Head of caudate nucleus (tissue), 42 donors: ENCODE data around the gene DENND1C.
A peak's percentile ranks its signal among the peaks of the same experiment; 100 is the strongest.
"Not testable (repeated sequence)": the region's sequence is repeated elsewhere in the genome, so short reads cannot be mapped to it uniquely, and the experiment has no call there.

Experiments
- DNase-seq, 42 donors: peaks; one replicate each; pipeline versions ENCODE4 v3.0.0 to v3.0.0-alpha.2; 2020 to 2021; ENCODE audit warnings: mixed read lengths in 7 of 42
- intact Hi-C: fragments of 100-400 bp; cut with DNase I; formaldehyde crosslinking; loops from one replicate; pipeline ENCODE4 v1.15.0; 2022

DENND1C gene

DNA sequence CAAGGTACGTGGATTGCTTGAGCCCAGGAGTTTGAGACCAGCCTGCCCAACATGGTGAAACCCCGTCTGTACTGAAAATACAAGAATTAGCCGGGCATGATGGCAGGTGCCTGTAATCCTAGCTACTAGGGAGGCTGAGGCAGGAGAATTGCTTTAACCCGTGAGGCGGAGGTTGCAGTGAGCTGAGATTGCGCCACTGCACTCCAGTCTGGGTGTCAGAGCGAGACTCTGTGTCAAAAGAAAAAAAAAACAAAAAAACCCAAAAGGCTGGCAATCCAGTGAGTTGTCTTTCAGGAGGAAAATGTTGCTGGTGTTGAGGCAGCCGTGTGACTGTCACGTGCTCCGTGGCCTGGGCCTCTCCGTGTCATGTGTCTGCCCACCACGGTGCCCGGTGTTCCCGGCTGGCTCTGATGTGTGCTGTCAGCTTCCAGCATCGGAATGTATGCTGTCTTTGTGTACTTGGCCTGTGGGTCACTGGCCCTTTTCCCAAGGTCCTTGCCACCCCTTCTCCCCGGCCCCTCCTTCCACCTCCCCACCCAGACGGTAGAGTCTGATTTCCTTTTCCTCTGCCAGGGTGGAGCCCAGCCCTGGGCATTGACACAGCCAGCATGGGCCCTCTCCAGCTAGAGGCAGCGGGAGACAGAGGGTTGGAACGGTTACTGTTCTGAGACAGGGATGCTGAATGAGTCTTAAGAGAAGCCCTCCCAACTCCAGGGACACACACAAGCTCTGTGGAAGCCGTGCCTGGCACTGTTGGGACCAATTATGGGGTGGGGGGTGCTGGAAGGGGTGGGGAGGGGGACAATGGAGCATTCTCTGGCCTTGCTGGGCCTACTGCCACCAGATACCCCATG lies 27.8 kb upstream of the DENND1C start:
- intact Hi-C loops = no loop called here
- DNase-seq = peak; percentile 81 to 98 (median 92)

DNA sequence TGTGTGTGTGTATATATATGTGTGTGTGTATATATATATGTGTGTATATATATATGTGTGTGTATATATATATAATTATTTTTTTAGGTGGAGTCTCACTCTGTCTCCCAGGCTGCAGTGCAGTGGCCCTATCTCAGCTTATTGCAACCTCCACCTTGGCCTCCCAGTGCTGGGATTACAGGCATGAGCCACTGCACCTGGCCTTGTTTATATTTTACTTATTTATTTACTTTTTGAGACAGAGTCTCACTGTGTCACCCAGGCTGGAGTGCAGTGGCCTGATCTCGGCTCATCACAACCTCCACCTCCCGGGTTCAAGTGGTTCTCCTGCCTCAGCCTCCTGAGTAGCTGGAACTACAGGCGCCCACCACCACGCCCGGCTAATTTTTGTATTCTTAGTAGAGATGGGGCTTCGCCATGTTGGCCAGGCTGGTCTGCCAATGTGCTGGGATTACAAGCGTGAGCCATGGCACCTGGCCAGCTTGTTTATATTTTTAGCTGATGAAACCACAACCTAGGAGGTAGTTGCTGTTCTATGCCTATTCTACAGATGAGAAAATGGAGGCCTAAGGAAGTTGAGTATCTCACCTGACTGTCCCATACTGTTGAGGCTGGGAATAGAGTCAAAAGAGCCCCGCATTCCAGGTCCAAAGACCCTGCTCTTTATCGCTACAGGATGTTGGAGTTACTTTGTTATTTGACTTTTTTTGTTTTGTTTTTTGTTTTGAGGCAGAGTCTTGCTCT lies 26.6 kb upstream of the DENND1C start:
- DNase-seq, intact Hi-C loops: not testable (repeated sequence)

DNA sequence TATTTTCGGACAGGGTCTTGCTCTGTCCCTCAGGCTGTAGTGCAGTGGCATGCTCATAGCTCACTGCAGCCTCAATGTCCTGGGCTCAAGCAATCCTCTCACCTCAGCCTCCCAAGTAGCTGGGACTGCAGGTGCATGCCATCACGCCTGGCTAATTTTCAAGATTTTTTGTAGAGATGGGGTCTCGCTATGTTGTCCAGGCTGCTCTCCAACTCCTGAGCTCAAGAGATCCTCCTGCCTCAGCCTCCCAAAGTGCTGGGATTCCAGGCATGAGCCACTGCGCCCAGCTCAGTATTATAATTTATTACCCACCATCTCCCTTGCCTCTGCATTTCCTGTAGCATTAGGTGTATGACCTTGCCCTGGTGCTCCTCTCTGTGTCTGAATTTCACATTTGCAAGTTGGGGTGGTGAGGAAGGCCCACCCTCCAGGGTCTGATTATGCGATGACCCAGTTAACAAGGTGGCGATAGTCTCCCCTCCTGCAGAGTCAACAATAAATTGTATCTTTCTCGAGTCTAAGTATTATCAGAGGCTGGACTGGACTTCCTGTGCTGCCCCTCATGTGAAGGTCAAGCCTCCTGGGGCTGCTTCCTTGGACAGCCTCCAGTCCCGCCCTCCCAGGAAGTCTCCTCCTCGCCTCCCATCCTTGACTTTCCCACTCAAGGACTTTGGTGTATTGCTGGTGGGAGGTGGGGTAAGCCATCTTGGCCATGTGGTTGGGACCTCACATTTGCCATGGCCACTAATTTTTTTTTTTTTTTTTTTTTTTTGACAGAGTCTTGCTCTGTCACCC lies 22.0 kb upstream of the DENND1C start:
- no peak for DNase-seq
- intact Hi-C loops = no loop called here

DNA sequence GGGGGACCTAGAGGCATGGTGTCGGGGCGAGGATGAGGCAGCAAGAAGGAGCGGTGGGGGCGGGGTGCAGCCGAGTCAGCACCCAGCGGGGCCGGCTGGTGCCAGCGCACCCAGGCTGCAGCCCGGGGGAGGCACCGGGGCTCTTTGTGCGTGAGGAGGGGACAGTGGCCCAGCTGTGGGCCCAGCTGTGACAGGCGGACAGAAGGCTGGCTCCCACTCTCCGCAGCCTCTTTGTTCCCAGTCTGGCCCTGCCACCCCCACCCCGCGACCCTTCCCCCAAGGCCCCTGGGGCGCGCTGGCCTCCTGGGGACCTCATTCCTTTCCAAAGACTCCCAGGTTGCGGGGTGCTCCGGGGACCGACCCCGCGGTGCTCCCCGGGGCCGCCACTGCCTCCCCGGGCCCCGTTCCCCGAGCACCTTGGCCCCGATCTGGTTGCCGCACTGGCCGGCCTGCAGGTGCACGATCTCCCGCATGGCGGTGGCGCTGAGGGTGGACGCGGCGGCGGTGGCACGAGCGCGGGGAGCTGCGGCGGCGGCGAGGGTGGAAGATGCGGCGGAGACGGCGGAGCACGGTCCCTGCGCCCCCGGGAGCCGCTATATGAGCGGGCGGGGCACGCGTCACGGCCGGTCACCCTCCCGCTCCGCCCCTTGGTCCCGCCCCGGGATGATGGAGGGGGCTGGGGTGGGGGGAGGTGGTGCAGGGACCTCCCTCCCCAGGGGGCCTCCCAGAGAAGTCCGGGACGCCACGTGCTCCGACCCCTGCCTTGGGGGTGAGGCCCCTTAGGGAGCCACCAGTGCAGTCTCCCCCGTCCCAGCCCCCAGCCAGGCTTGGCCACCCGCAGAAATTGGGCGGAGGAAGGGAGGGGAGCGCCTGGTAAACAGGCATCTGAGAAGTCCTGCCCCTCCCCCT lies 20.4 kb upstream of the DENND1C start, which contains the start of gene TUBB4A:
Gene TUBB4A (minus strand): TSS at position 570 of the 909 bp plus-strand sequence. CDS start 97 bp downstream, at position 473.
- DNase-seq = peak; percentile 73 to 97 (median 93)
- intact Hi-C loops = no loop called here

DNA sequence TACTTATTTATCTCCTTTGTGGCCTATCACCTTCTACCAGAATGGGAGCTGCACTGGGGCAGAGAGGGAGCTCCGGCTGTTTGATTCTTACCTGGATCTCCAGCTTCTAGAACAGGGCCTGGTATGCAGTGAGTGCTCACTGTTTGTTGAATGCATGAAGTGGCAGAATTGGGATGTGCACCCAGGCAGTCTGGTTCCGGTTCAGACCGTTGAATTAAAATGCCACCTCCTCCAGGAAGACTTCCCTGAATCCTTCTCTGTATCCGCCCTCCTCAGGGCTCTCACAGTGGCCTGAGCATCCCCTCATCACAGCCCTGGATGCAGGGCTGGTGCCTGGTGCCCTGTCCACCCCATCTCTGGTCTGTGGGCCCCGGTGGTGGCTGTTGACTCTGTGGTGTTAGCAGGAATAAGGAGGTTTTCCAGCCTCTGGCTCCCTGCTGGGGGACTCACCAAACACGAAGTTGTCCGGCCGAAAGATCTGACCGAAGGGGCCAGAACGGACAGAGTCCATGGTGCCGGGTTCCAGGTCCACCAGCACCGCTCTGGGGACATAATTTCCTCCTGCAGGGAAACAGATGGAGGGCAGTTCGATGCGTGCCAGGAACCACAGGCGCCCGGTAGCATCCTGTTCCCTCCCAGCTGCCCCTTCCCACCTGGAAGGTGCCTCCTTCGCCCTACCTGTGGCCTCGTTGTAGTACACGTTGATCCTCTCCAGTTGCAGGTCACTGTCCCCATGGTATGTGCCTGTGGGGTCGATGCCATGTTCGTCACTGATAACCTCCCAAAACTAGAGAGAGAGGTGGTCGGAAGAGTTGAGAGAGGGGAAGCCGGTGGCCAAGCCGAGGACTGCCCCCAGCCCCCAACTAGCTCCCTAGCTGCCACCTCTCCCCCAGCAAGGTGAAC lies 19.5 kb upstream of the DENND1C start:
- intact Hi-C loops = no loop called here

DNA sequence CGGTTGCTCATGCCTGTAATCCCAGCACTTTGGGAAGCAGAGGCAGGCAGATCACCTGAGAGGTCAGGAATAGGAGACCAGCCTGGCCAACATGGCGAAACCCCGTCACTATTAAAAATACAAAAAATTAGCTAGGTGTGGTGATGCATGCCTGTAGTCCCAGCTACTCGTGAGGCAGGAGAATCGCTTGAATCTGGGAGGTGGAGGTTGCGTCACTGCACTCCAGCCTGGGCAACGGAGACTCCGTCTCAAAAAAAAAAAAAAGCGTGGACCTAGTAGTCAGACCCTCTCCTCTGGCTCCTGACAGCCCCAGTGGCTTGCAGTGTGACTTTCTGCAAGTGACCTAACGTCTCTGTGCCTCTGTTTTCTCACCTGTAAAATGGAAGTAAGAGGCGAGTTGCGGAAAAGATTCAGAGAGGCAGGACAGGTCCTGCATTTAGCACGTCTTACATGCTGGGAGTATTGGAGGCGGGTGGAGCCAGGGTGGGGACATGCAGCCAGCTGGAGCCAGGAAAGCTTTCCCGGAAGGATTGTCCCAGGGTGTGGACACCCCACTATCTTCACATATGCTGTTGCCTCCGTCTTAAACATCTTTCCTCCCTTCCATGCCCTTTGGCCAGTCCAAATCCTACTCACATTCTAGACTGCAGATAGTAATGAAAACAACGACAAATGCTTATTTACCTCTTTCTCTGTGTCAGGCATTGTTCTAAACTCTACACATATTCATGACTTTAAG lies 17.6 kb upstream of the DENND1C start:
- no peak for DNase-seq
- intact Hi-C loops = no loop called here

More for the DNA sequence above, 19.5 kb upstream of the DENND1C start:
- no peak for DNase-seq

DNA sequence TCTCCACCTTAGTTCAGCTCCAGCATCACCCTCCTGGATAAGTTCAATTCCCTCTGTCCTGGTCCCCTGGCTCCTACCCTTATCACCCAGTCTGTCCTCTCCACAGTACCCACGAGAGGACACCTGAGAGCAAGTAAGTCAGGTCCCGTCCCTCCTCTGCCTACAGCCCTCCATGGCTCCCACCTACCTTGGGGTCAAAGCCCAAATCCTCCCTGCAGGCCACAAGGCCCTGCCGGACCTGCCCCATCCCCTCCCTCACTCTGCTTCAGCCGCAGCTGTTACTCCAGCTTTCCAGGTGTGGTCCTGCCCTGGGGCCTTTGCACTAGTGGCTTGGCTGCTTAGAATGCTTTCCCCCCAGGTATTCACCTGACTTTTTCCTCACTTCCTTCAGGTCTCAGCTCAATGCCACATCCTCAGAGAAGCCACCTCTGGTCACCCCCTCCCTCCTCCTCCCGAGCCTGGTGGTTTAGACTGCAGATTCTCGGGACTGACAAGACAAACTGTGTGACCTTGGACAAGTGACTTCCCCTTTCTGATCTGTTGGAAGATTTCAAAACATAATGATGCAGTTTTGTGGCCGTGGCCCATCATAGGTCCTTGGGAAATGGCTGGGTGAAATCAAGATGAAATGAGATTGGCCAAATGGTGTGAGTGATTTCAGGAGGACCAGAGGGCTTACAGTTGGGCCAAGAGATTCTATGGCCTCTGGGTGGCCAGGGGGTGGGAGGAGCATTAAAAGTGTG lies 16.9 kb upstream of the DENND1C start:
- no peak for DNase-seq
- intact Hi-C loops = no loop called here

DNA sequence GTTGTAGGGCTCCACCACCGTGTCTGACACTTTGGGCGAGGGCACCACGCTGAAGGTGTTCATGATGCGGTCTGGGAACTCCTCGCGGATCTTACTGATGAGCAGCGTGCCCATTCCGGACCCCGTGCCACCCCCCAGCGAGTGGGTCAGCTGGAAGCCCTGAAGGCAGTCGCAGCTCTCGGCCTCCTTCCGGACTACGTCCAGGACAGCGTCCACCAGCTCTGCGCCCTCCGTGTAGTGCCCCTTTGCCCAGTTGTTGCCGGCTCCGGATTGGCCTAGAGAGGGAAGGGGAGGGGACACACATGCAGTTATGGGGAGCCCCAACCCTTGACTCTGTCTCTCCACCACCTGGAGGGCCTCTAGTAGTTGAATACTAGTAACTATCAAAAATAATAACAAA lies 14.4 kb upstream of the DENND1C start:
- intact Hi-C loops = no loop called here
- no peak for DNase-seq

DNA sequence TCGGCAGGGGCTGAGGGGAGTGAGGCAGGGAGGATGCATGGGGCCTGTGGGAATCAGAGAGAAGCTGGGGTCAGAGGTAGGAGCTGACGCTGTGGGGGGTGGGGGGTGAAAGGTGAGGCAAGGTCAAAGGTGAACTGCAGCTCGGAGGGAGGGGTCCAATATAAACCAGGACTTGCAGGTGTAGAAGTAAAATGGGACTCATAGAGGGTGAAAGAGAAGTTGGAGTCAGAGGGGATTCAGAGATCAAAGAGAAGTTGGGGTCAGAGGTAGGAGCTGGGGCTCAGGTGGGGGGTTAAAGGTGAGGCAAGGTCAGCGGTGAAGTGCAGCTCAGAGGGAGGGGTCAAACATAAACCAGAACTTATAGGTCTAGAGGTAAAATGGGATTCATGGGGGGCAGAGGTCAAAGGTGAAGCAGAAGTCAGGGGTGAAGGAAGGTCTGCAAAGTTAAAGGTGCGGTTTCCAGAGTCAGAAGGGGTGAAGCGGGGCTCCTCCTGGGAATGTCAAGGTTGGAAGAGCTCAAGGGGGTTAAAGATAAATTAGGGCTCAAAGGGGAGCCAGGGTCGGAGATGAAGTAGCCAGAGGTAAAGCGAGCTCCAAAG lies 12.9 kb upstream of the DENND1C start:
- no peak for DNase-seq
- intact Hi-C loops = no loop called here

DNA sequence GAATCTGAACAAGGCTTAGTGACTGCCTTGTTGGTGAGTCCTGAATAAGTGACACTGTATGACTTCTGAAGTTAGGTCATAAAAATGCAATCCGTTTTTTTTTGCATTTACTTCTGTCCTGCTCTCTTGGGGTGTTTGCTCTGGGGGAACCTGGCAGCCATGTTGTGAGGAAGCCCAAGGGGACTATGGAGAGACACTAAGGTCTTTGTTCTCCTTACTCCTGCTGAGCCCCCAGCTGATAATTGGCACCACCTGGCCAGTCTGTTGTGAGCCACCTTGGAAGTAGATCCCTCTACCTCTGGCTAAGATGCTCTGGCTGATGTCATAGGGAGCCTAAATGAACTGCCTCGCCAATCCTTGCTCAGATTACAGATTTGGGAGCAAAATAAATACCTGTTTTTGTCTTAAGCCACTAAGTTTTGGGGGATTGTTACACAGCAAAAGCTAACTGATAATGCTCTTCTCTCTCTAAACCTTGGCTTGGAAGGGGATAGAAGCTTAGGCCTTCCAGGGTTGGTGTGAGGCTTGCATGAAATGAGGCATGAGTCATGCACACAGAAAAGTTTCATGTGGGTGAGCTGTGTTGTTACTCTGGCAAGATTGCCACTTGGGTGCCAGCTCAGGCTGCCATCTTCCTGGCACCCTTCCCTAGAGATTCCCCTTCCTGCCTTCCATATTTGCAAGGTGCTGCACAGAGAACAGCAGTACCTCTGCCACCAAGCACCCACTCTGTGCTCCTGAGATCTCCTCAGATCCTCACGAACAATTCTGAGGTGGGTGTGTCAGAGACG lies 10.4 kb upstream of the DENND1C start:
- peak in 35 of 42 donors; percentile 27 to 90 (median 62) for DNase-seq
- intact Hi-C loops = no loop called here

DNA sequence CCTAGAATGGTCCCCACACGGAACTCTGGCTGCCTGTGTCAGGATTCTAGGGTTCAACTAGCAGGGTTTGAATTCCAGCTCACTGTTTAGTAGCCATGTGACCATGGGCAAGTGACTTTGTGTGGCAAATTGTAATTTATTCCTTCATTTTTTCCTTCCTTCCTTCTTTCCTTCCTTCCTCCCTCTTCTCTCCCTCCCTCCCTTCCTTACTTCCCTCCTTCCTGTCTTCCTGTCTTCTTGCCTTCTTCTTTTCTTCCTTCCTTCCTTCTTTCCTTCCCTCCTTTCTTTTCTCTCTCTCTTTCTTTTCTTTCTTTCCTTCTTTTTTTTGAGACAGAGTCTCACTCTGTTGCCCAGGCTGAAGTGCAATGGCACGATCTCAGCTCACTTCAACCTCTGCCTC lies 8.5 kb upstream of the DENND1C start:
- intact Hi-C loops = no loop called here

DNA sequence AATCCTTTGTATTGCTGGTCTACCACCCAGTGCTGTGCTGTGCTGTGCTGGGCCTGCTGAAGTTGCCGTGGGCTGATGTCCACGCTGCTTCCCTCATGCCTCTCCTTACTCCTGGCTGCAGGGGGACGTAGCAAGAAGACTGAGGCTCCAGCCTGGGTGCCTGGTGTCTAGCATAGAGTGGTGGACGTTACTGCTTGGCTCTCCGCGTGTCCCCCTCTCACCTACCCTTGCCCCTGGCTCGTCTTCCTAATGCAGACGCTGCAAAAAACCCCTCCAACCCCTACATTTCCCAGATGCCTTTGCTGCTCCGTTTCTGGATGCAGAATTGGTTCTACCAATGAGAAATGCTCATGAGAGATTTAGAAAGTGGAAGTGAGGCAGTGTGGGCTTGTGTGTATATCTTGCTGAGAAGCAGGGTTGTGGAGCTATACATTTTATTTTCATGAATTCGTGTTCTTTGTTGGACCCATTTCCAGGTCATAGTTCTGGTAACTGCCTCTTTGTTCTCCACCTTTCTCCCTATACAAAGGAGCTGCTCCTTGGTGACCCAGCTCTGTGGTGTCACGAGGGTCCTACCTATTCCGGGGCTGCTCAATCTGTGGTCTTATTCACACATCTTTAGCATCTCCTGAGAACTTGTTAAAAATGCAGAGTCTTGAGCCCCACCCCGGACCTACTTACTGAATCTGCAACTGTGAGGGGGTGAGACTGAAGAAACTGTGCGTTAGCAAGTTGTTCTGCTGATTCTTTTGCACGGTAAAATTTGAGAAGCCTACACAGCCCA lies 7.9 kb upstream of the DENND1C start:
- peak in 31 of 42 donors; percentile 22 to 88 (median 62) for DNase-seq
- intact Hi-C loops = no loop called here

More for the DNA sequence above, 8.5 kb upstream of the DENND1C start:
- no peak for DNase-seq

DNA sequence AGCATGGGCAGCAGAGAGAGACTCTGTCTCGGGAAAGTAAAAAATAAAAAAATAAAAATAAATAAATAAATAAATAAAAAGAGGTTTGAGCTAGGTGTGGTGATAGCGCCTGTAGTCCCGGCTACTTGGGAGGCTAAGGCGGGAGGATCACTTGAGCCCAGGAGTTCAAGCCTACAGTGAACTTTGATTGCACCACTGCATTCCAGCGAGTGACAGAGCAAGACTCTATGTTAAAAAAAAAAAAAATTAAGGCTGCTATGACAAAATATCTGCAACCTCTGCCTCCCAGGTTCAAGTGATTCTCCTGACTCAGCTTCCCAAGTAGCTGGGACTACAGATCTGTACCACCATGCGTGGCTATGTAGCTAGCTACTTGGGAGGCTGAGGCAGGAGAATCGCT lies 3.2 kb upstream of the DENND1C start:
- intact Hi-C loops = no loop called here
- no peak for DNase-seq

DNA sequence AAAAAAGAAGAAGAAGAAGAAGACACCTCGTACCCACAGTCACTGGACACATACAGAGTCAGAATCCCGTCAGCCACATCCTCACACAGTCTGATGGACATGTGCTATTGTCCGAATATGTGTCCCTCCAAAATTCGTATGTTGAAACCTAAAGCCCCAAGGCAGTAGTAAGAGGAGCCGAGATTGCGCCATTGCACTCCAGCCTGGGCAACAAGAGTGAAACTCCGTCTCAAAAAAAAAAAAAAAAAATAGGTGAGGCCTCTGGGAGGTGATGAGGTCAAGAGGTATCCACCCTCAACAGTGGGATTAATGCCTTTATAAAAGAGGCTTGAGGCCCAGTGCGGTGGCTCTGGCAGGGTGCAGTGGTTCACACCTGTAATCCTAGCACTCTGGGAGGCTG lies 2.6 kb upstream of the DENND1C start:
- no peak for DNase-seq
- intact Hi-C loops = no loop called here
